Measurements from ENCODE around the gene KHSRP.

The KHSRP gene

GRCh38 chr19:6464070-6464873 is 39.7 kb upstream of the KHSRP start, which contains the start of gene CRB3:
TSS of gene CRB3 (plus strand) at chr19:6464271. CDS start at chr19:6464702, 431 bp downstream.
- H3K9ac ChIP-seq (ENCODE audit: low read length), result peak within 1 kb of the TSS; percentile 63
- H3K27ac ChIP-seq (ENCODE audit: low read depth, low read length), result peak within 1 kb of the TSS; percentile 71; the same call in 1 of the 2 replicates

GRCh38 chr19:6460099-6460884 is 35.7 kb upstream of the KHSRP start:
- peak overlapping the region; percentile 81 for H3K4me3 ChIP-seq (ENCODE audit: low read depth, low read length)
- H3K27ac ChIP-seq (ENCODE audit: low read depth, low read length), result no peak overlapping the region
- no peaks in the 10 kb centered on the region for H3K9me3 ChIP-seq (ENCODE audit: control insufficient read depth, insufficient read depth, low read depth, low read length)
- peaks cover 5% of the 10 kb centered on the region for H3K36me3 ChIP-seq (ENCODE audit: control insufficient read depth, insufficient read depth, low read length)
- H3K4me1 ChIP-seq (ENCODE audit: control insufficient read depth, insufficient read depth, low read length), result peaks cover 10% of the 10 kb centered on the region; the same call in 1 of the 2 replicates
- peak overlapping the region; percentile 60 for H3K9ac ChIP-seq (ENCODE audit: low read length)
- H3K27me3 ChIP-seq (ENCODE audit: control insufficient read depth, insufficient read depth, low read length), result peaks cover 26% of the 10 kb centered on the region; the same call in 1 of the 2 replicates

More at GRCh38 chr19:6464070-6464873, 39.7 kb upstream of the KHSRP start, which contains the start of gene CRB3:
- H3K4me1 ChIP-seq (ENCODE audit: control insufficient read depth, insufficient read depth, low read length), result peaks cover 4% of the 10 kb centered on the region; the same call in 1 of the 2 replicates
- H3K27me3 ChIP-seq (ENCODE audit: control insufficient read depth, insufficient read depth, low read length), result peaks cover 33% of the 10 kb centered on the region; the same call in 1 of the 2 replicates
- peaks cover 8% of the 10 kb centered on the region for H3K36me3 ChIP-seq (ENCODE audit: control insufficient read depth, insufficient read depth, low read length)
- no peaks in the 10 kb centered on the region for H3K9me3 ChIP-seq (ENCODE audit: control insufficient read depth, insufficient read depth, low read depth, low read length)
- H3K4me3 ChIP-seq (ENCODE audit: low read depth, low read length), result peak within 1 kb of the TSS; percentile 94

GRCh38 chr19:6459262-6460098 is 34.9 kb upstream of the KHSRP start, which contains the start of gene SLC25A23:
TSS of gene SLC25A23 (minus strand) at chr19:6459792. CDS start at chr19:6459628, 164 bp downstream.
- no peak within 1 kb of the TSS for H3K27ac ChIP-seq (ENCODE audit: low read depth, low read length)
- H3K27me3 ChIP-seq (ENCODE audit: control insufficient read depth, insufficient read depth, low read length), result peaks cover 18% of the 10 kb centered on the region; the same call in 1 of the 2 replicates
- peak within 1 kb of the TSS; percentile 60 for H3K9ac ChIP-seq (ENCODE audit: low read length)
- peaks cover 10% of the 10 kb centered on the region; the same call in 1 of the 2 replicates for H3K4me1 ChIP-seq (ENCODE audit: control insufficient read depth, insufficient read depth, low read length)
- peaks cover 6% of the 10 kb centered on the region for H3K9me3 ChIP-seq (ENCODE audit: control insufficient read depth, insufficient read depth, low read depth, low read length)
- H3K4me3 ChIP-seq (ENCODE audit: low read depth, low read length), result peak within 1 kb of the TSS; percentile 81
- H3K36me3 ChIP-seq (ENCODE audit: control insufficient read depth, insufficient read depth, low read length), result peaks cover 9% of the 10 kb centered on the region

GRCh38 chr19:6458695-6459261 is 34.2 kb upstream of the KHSRP start:
- Histone ChIP-seq H3K27ac (ENCODE audit: low read depth, low read length) (no peak overlapping the region), H3K36me3 (ENCODE audit: control insufficient read depth, insufficient read depth, low read length) (peaks cover 16% of the 10 kb centered on the region), H3K9ac (ENCODE audit: low read length) (peak overlapping the region; percentile 54)

GRCh38 chr19:6457958-6458694 is 33.5 kb upstream of the KHSRP start:
- peak overlapping the region; percentile 81; the same call in 1 of the 2 replicates for H3K4me3 ChIP-seq (ENCODE audit: low read depth, low read length)
- peaks cover 6% of the 10 kb centered on the region; the same call in 1 of the 2 replicates for H3K27me3 ChIP-seq (ENCODE audit: control insufficient read depth, insufficient read depth, low read length)
- peaks cover 22% of the 10 kb centered on the region for H3K36me3 ChIP-seq (ENCODE audit: control insufficient read depth, insufficient read depth, low read length)
- H3K27ac ChIP-seq (ENCODE audit: low read depth, low read length), result no peak overlapping the region
- peaks cover 10% of the 10 kb centered on the region; the same call in 1 of the 2 replicates for H3K4me1 ChIP-seq (ENCODE audit: control insufficient read depth, insufficient read depth, low read length)
- peaks cover 17% of the 10 kb centered on the region for H3K9me3 ChIP-seq (ENCODE audit: control insufficient read depth, insufficient read depth, low read depth, low read length)
- H3K9ac ChIP-seq (ENCODE audit: low read length), result peak overlapping the region; percentile 14

More at GRCh38 chr19:6458695-6459261, 34.2 kb upstream of the KHSRP start:
- Histone ChIP-seq H3K4me3 (ENCODE audit: low read depth, low read length) (peak overlapping the region; percentile 81), H3K4me1 (ENCODE audit: control insufficient read depth, insufficient read depth, low read length) (peaks cover 10% of the 10 kb centered on the region; the same call in 1 of the 2 replicates), H3K27me3 (ENCODE audit: control insufficient read depth, insufficient read depth, low read length) (peaks cover 11% of the 10 kb centered on the region; the same call in 1 of the 2 replicates), H3K9me3 (ENCODE audit: control insufficient read depth, insufficient read depth, low read depth, low read length) (peaks cover 13% of the 10 kb centered on the region)

- Histone ChIP-seq H3K9ac (ENCODE audit: low read length) (no peak overlapping the region), H3K27me3 (ENCODE audit: control insufficient read depth, insufficient read depth, low read length) (no peaks in the 10 kb centered on the region), H3K36me3 (ENCODE audit: control insufficient read depth, insufficient read depth, low read length) (peaks cover 36% of the 10 kb centered on the region), H3K27ac (ENCODE audit: low read depth, low read length) (no peak overlapping the region), H3K4me1 (ENCODE audit: control insufficient read depth, insufficient read depth, low read length) (peaks cover 10% of the 10 kb centered on the region; the same call in 1 of the 2 replicates), H3K4me3 (ENCODE audit: low read depth, low read length) (no peak overlapping the region), H3K9me3 (ENCODE audit: control insufficient read depth, insufficient read depth, low read depth, low read length) (peaks cover 17% of the 10 kb centered on the region)
These were observed 31.3 kb upstream of the KHSRP start for GRCh38 chr19:6455924-6456323.

GRCh38 chr19:6453951-6454565 is 29.4 kb upstream of the KHSRP start:
- H3K4me3 ChIP-seq (ENCODE audit: low read depth, low read length), result no peak overlapping the region
- peaks cover 17% of the 10 kb centered on the region for H3K9me3 ChIP-seq (ENCODE audit: control insufficient read depth, insufficient read depth, low read depth, low read length)
- H3K27me3 ChIP-seq (ENCODE audit: control insufficient read depth, insufficient read depth, low read length), result no peaks in the 10 kb centered on the region
- peaks cover 36% of the 10 kb centered on the region for H3K36me3 ChIP-seq (ENCODE audit: control insufficient read depth, insufficient read depth, low read length)
- H3K27ac ChIP-seq (ENCODE audit: low read depth, low read length), result no peak overlapping the region
- H3K4me1 ChIP-seq (ENCODE audit: control insufficient read depth, insufficient read depth, low read length), result peaks cover 9% of the 10 kb centered on the region; the same call in 1 of the 2 replicates
- H3K9ac ChIP-seq (ENCODE audit: low read length), result no peak overlapping the region

- peaks cover under 1% of the 10 kb centered on the region; the same call in 1 of the 2 replicates for H3K4me1 ChIP-seq (ENCODE audit: control insufficient read depth, insufficient read depth, low read length)
- H3K27ac ChIP-seq (ENCODE audit: low read depth, low read length), result no peak overlapping the region
- peaks cover 17% of the 10 kb centered on the region for H3K9me3 ChIP-seq (ENCODE audit: control insufficient read depth, insufficient read depth, low read depth, low read length)
- peaks cover 36% of the 10 kb centered on the region for H3K36me3 ChIP-seq (ENCODE audit: control insufficient read depth, insufficient read depth, low read length)
- no peaks in the 10 kb centered on the region for H3K27me3 ChIP-seq (ENCODE audit: control insufficient read depth, insufficient read depth, low read length)
- no peak overlapping the region for H3K4me3 ChIP-seq (ENCODE audit: low read depth, low read length)
- no peak overlapping the region for H3K9ac ChIP-seq (ENCODE audit: low read length)
These were observed 28.3 kb upstream of the KHSRP start for GRCh38 chr19:6452899-6453298.

GRCh38 chr19:6452223-6452614 is 27.6 kb upstream of the KHSRP start:
- H3K9me3 ChIP-seq (ENCODE audit: control insufficient read depth, insufficient read depth, low read depth, low read length), result peaks cover 17% of the 10 kb centered on the region
- H3K4me1 ChIP-seq (ENCODE audit: control insufficient read depth, insufficient read depth, low read length), result no peaks in the 10 kb centered on the region
- peaks cover 36% of the 10 kb centered on the region for H3K36me3 ChIP-seq (ENCODE audit: control insufficient read depth, insufficient read depth, low read length)
- no peaks in the 10 kb centered on the region for H3K27me3 ChIP-seq (ENCODE audit: control insufficient read depth, insufficient read depth, low read length)
- no peak overlapping the region for H3K4me3 ChIP-seq (ENCODE audit: low read depth, low read length)
- no peak overlapping the region for H3K9ac ChIP-seq (ENCODE audit: low read length)
- no peak overlapping the region for H3K27ac ChIP-seq (ENCODE audit: low read depth, low read length)

Data from HUES6 (cell line).